Right cardiac atrium (tissue), 5 donors: Measurements from ENCODE around the gene CYP11A1. TPM values are rescaled to one million over a fixed set of nuclear protein-coding genes. Genes with fewer than 3 reads are reported as not detected.

Source experiments
- ATAC-seq, 2 donors: fragments of 200-7000 bp; cut with Tn5 transposase; one replicate each; pipeline versions ENCODE4 v1.8.0 to v1.9.1; 2020; ENCODE audit warnings: moderate library complexity in 2 of 2, mild to moderate bottlenecking in 1 of 2
- DNase-seq, 3 donors: peaks; one replicate each; pipeline ENCODE4 v3.0.0-alpha.2; 2020
- H3K27ac ChIP-seq: one replicate; pipeline ENCODE4 v1.5.1; 2013; ENCODE audit warnings: mild to moderate bottlenecking, low read length, control low read depth, moderate library complexity
- H3K27me3 ChIP-seq: one replicate; pipeline ENCODE4 v1.6.1; 2013; ENCODE audit not compliant: control insufficient read depth, insufficient read depth
- H3K4me1 ChIP-seq: one replicate; pipeline ENCODE4 v1.6.1; 2013; ENCODE audit warnings: low read length; ENCODE audit not compliant: control insufficient read depth, insufficient read depth
- H3K4me3 ChIP-seq: one replicate; pipeline ENCODE4 v1.5.1; 2013; ENCODE audit warnings: low read length, control low read depth
- H3K9me3 ChIP-seq: one replicate; pipeline ENCODE4 v1.6.1; 2013; ENCODE audit warnings: low read length; ENCODE audit not compliant: control insufficient read depth
- WGBS: extraction: QIAGEN DNeasy Blood & Tissue Kit; methylation state at CpG from one replicate; pipeline ENCODE4 v1.1.7; 2013; 5-methylcytosine and 5-hydroxymethylcytosine counted together
- intact Hi-C, 4 donors: fragments of 100-400 bp; cut with DNase I; formaldehyde crosslinking; loops; one replicate each; pipeline versions ENCODE4 v1.11.0 to v1.14.0; 2022 to 2023
- polyA plus RNA-seq: library from polyadenylated mRNA; stranded (reverse); fragments of 200-250 nt; gene quantifications from one replicate; pipeline ENCODE4 v1.2.3, GENCODE V29; 2013
- total RNA-seq, 4 donors: library from RNA; stranded (reverse); fragmentation: NEBNext Ultra II Directional; extraction: Animal tissue kit (Norgen Biotek cat#: 25700); gene quantifications; one replicate each; pipeline ENCODE4 v1.2.1, GENCODE V29; 2021
- donor health status: healthy with polysubstance abuse.
- donor health status: DM: no; HTN: yes; CAD: no.
- donor health status: DM: no; HTN: no; CAD: no.
- donor health status: DM: no; HTN: yes; CAD: no; lungs with severe emphysema.
- donor health status: DM: yes; HTN: yes; CAD: no.

The CYP11A1 gene
- total and polyA plus RNA-seq, 5 donors: 0.66 to 1.7 (median 1.1) TPM

- Histone ChIP-seq H3K27me3 (no peaks in the 10 kb centered on the region), H3K4me3 (no peak overlapping the region), H3K9me3 (no peaks in the 10 kb centered on the region), H3K4me1 (no peaks in the 10 kb centered on the region), H3K27ac (no peak overlapping the region)
- intact Hi-C loops: no loop called here
- DNase-seq: no peak
- no peak for ATAC-seq
- 89% methylated on average over 10 of the region's 10 CpGs for WGBS
These were observed 32.9 kb upstream of the CYP11A1 start for GRCh38 chr15:74400313-74400860.

DNA sequence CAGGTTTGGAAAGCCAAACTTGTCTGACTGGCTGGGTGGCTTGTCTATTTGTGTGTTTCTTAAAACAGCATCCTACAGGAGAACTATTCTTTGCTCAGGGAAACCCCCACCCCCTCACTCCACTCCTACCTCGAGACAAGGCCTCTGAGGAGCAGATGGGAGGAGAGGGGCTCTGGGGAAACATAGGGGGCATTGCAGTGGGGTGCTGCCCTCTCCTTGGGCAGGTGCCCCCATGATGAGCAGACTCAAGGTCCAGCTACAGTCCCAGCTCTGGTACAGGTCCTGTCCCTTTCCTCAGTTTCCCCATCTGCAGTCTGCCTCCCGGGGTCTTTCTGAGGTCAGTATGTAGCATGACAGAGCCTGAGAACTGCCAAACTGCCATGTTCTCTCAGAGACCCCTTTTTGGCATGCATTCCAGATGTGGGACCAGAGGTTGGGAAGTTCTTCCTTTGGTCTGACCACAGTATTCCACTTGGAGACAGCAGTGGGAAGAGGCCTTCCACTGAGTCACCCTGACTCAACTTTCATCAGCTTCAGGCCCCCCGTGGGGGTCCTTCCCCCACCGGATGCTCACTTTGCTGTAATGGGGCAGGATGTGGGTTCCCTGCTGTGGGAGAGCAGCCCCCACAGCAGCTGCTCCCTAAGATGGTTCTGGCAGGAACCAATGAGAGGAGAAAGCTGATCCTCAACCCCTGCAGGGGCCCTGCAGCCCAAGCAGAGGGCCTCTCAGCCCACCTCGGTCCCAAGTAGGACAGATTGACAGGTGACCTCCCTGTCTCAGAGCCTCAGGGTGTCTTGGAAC lies 32.3 kb upstream of the CYP11A1 start:
- H3K27ac ChIP-seq: no peak overlapping the region
- H3K4me1 ChIP-seq: no peaks in the 10 kb centered on the region
- no peak overlapping the region for H3K4me3 ChIP-seq
- intact Hi-C loops: no loop called here
- no peaks in the 10 kb centered on the region for H3K9me3 ChIP-seq
- 40% methylated on average over 5 of the region's 5 CpGs for WGBS
- ATAC-seq (no peak), DNase-seq (no peak)
- H3K27me3 ChIP-seq: no peaks in the 10 kb centered on the region

GRCh38 chr15:74399100-74399499 lies 31.7 kb upstream of the CYP11A1 start:
- WGBS: 89% methylated on average over 3 of the region's 3 CpGs
- Histone ChIP-seq H3K27me3 (no peaks in the 10 kb centered on the region), H3K27ac (no peak overlapping the region), H3K9me3 (no peaks in the 10 kb centered on the region), H3K4me3 (no peak overlapping the region), H3K4me1 (no peaks in the 10 kb centered on the region)
- intact Hi-C loops: no loop called here
- DNase-seq: no peak
- no peak for ATAC-seq

- intact Hi-C loops: no loop called here
- H3K4me1 ChIP-seq: no peaks in the 10 kb centered on the region
- H3K4me3 ChIP-seq: no peak overlapping the region
- no peak for DNase-seq
- ATAC-seq: no peak
- H3K27me3 ChIP-seq: no peaks in the 10 kb centered on the region
- H3K27ac ChIP-seq: no peak overlapping the region
- WGBS: 92% methylated on average over 5 of the region's 5 CpGs
- H3K9me3 ChIP-seq: no peaks in the 10 kb centered on the region
These were observed 30.7 kb upstream of the CYP11A1 start for GRCh38 chr15:74398183-74398582.

GRCh38 chr15:74397239-74398068 lies 30.0 kb upstream of the CYP11A1 start:
- WGBS: 93% methylated on average over 6 of the region's 6 CpGs
- H3K27ac ChIP-seq: no peak overlapping the region
- ATAC-seq (no peak), DNase-seq (peak in 1 of 3 donors; percentile 35)
- H3K27me3 ChIP-seq: no peaks in the 10 kb centered on the region
- no peaks in the 10 kb centered on the region for H3K4me1 ChIP-seq
- H3K9me3 ChIP-seq: no peaks in the 10 kb centered on the region
- H3K4me3 ChIP-seq: no peak overlapping the region
- intact Hi-C loops: no loop called here

GRCh38 chr15:74396445-74397238 lies 29.2 kb upstream of the CYP11A1 start:
- intact Hi-C loops: no loop called here
- no peak overlapping the region for H3K27ac ChIP-seq

GRCh38 chr15:74396146-74396438 lies 28.6 kb upstream of the CYP11A1 start:
- no peak for ATAC-seq

More at GRCh38 chr15:74396445-74397238, 29.2 kb upstream of the CYP11A1 start:
- ATAC-seq (no peak), DNase-seq (peak in 1 of 3 donors; percentile 28)
- WGBS: 68% methylated on average over 9 of the region's 9 CpGs
- H3K9me3 ChIP-seq: no peaks in the 10 kb centered on the region
- H3K4me3 ChIP-seq: no peak overlapping the region
- no peaks in the 10 kb centered on the region for H3K27me3 ChIP-seq
- H3K4me1 ChIP-seq: no peaks in the 10 kb centered on the region

DNA sequence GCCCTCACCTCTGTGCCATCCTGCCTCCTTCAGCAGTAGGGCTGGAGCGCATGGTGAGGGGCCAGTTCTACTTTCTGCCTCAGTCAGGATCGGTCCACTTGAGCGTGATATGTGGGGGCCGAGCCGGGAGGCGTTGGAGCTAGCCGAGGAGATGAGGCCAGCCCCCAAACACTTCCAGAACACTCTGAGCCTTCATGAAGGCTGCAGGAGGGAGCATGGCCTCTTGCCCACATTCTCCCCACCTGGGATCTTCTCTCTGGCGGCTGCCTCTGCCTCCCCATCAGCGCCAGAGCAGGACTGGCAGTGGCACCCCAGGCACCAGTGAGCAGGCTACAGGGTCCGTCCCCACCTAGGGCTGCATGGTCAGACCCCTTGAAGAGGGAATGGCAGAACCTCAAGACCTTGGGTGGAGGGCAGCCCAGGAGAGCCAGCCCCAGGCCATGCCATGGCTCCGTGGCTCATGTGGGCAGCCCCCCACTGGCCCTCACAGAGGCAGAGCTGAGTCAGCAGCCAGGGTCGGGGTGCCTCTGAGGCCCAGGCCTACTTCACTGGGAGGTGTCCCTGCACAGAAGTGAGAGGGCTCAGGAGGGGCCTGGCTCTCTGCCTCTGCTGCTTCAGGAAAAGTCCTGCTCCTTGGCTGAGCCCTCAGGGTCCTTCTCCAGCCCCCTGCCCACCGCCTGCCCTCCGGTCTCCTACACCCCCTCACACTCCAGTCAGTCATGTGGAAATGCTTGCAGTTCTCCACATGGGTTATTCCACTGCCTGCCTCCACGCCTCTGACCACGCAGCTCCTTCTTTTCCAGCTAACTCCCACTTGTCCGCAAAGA lies 28.1 kb upstream of the CYP11A1 start:
- WGBS: 82% methylated on average over 17 of the region's 17 CpGs
- ATAC-seq (no peak), DNase-seq (peak in 1 of 3 donors; percentile 34)
- no peak overlapping the region for H3K4me3 ChIP-seq
- intact Hi-C loops: no loop called here
- H3K27me3 ChIP-seq: no peaks in the 10 kb centered on the region
- no peaks in the 10 kb centered on the region for H3K4me1 ChIP-seq
- no peaks in the 10 kb centered on the region for H3K9me3 ChIP-seq
- H3K27ac ChIP-seq: no peak overlapping the region

More at GRCh38 chr15:74396146-74396438, 28.6 kb upstream of the CYP11A1 start:
- H3K9me3 ChIP-seq: no peaks in the 10 kb centered on the region
- 89% methylated on average over 10 of the region's 10 CpGs for WGBS
- no peak for DNase-seq
- intact Hi-C loops: no loop called here
- H3K4me1 ChIP-seq: no peaks in the 10 kb centered on the region
- H3K27ac ChIP-seq: no peak overlapping the region
- H3K27me3 ChIP-seq: no peaks in the 10 kb centered on the region
- no peak overlapping the region for H3K4me3 ChIP-seq

- 89% methylated on average over 11 of the region's 11 CpGs for WGBS
- intact Hi-C loops: no loop called here
- Histone ChIP-seq H3K27ac (no peak overlapping the region), H3K9me3 (no peaks in the 10 kb centered on the region), H3K4me1 (no peaks in the 10 kb centered on the region), H3K27me3 (no peaks in the 10 kb centered on the region), H3K4me3 (no peak overlapping the region)
- DNase-seq (no peak), ATAC-seq (no peak)
These were observed 26.8 kb upstream of the CYP11A1 start for GRCh38 chr15:74394090-74394846.
